Testis (tissue), 3 donors: ENCODE measurements around the gene BACH1. TPM values are rescaled to one million over a fixed set of nuclear protein-coding genes. Genes with fewer than 3 reads are reported as not detected.

ENCODE experiments used
- DNase-seq: peaks from one replicate; pipeline ENCODE4 v3.0.0-alpha.2; 2019
- H3K27ac ChIP-seq, 2 donors: fragments of 200-600 bp; sonication (generic); one replicate each; pipeline ENCODE4 v1.5.1; 2019
- H3K27me3 ChIP-seq: fragments of 200-600 bp; sonication (generic); one replicate; pipeline ENCODE4 v1.5.1; 2019
- H3K36me3 ChIP-seq: fragments of 200-600 bp; sonication (generic); one replicate; pipeline ENCODE4 v1.5.1; 2017; ENCODE audit warnings: low read depth; ENCODE audit errors: missing control alignments
- H3K4me1 ChIP-seq: fragments of 200-600 bp; sonication (generic); one replicate; pipeline ENCODE4 v1.5.1; 2019
- H3K4me3 ChIP-seq, 2 donors: fragments of 200-600 bp; sonication (generic); one replicate each; pipeline ENCODE4 v1.5.1; 2017 to 2019
- H3K9me3 ChIP-seq: fragments of 200-600 bp; sonication (generic); one replicate; pipeline ENCODE4 v1.5.1; 2017
- CTCF ChIP-seq, 3 experiments: fragments of 450-650 bp in 2 of 3; fragments of 200-600 bp in 1 of 3; sonication (generic) in 1 of 3; IDR thresholded peaks; one replicate each; pipeline ENCODE4 v1.5.1; 2016 to 2019; ENCODE audit warnings: antibody characterized with exemption in 3 of 3, mild to moderate bottlenecking in 2 of 3, moderate library complexity in 1 of 3
- POLR2A ChIP-seq: fragments of 450-650 bp; IDR thresholded peaks from one replicate; pipeline ENCODE4 v1.6.1; 2017; ENCODE audit warnings: antibody characterized with exemption, mild to moderate bottlenecking, moderate library complexity
- WGBS, 2 donors: methylation state at CpG; one replicate each; pipeline ENCODE4 v1.1.5; 2018; 5-methylcytosine and 5-hydroxymethylcytosine counted together
- intact Hi-C: fragments of 100-400 bp; cut with DNase I; formaldehyde crosslinking; loops from one replicate; pipeline ENCODE4 v1.15.1; 2023; ENCODE audit warnings: low total_unique reads
- polyA plus RNA-seq: library from polyadenylated mRNA; stranded (reverse); fragments of 350-450 nt; fragmentation: Illumina TruSeq; extraction: RNeasy Lipid Tissue Mini Kit (QIAGEN cat#74804); gene quantifications from one replicate; pipeline ENCODE4 v1.2.3, GENCODE V29; 2014; ENCODE audit warnings: low read depth, low replicate concordance; ENCODE audit not compliant: insufficient read depth
- total RNA-seq, 2 donors: library from RNA; depleted of rRNA; stranded (reverse); fragments of >200 nt; gene quantifications; one replicate each; pipeline ENCODE4 v1.2.3, GENCODE V29; 2016

The BACH1 gene
- total and polyA plus RNA-seq, 3 donors from 2014 or later = 41.9 to 57.7 (median 43.9) TPM

GRCh38 chr21:29305068-29305467, 6.3 kb downstream of the BACH1 start:
- no peaks in the 10 kb centered on the region for H3K36me3 ChIP-seq
- H3K4me3 ChIP-seq = no peak overlapping the region
- no peaks in the 10 kb centered on the region for H3K9me3 ChIP-seq
- TF ChIP-seq CTCF (IDR thresholded peaks at IDR 0.05) (no peak), POLR2A (no peak)
- H3K4me1 ChIP-seq = peaks cover 42% of the 10 kb centered on the region
- H3K27ac ChIP-seq = peak overlapping the region in 1 of 2 donors; percentile 68
- intact Hi-C loops = no loop called here
- no peaks in the 10 kb centered on the region for H3K27me3 ChIP-seq
- DNase-seq = no peak
- WGBS, 2 donors = 28 to 40% methylated on average over 3 of the region's 3 CpGs

GRCh38 chr21:29305561-29305960, 6.8 kb downstream of the BACH1 start:
- WGBS, 2 donors = 22 to 30% methylated on average over 1 of the region's 1 CpG

GRCh38 chr21:29306920-29307319, 8.2 kb downstream of the BACH1 start:
- Histone ChIP-seq H3K4me1 (peaks cover 28% of the 10 kb centered on the region), H3K4me3 (no peak overlapping the region), H3K27me3 (no peaks in the 10 kb centered on the region), H3K27ac (no peak overlapping the region), H3K36me3 (no peaks in the 10 kb centered on the region), H3K9me3 (no peaks in the 10 kb centered on the region)
- 48 to 67% methylated on average over 3 of the region's 3 CpGs for WGBS, 2 donors
- DNase-seq = no peak
- intact Hi-C loops = no loop called here
- TF ChIP-seq CTCF (IDR thresholded peaks at IDR 0.05) = no peak
- no peak for TF ChIP-seq POLR2A

More at GRCh38 chr21:29305561-29305960, 6.8 kb downstream of the BACH1 start:
- H3K9me3 ChIP-seq = no peaks in the 10 kb centered on the region
- DNase-seq = no peak
- no peaks in the 10 kb centered on the region for H3K36me3 ChIP-seq
- H3K4me3 ChIP-seq = no peak overlapping the region
- H3K27ac ChIP-seq = peak overlapping the region; percentile 45 to 68
- TF ChIP-seq CTCF (IDR thresholded peaks at IDR 0.05) (no peak), POLR2A (no peak)
- peaks cover 42% of the 10 kb centered on the region for H3K4me1 ChIP-seq
- H3K27me3 ChIP-seq = no peaks in the 10 kb centered on the region
- intact Hi-C loops = no loop called here

GRCh38 chr21:29307718-29308455, 9.2 kb downstream of the BACH1 start:
- Histone ChIP-seq H3K4me3 (no peak overlapping the region), H3K27ac (no peak overlapping the region), H3K36me3 (no peaks in the 10 kb centered on the region), H3K9me3 (no peaks in the 10 kb centered on the region), H3K27me3 (no peaks in the 10 kb centered on the region), H3K4me1 (peaks cover 21% of the 10 kb centered on the region)
- WGBS, 2 donors = 60 to 74% methylated on average over 3 of the region's 3 CpGs
- TF ChIP-seq POLR2A = no peak
- no peak for TF ChIP-seq CTCF (IDR thresholded peaks at IDR 0.05)
- DNase-seq = no peak
- intact Hi-C loops = no loop called here

GRCh38 chr21:29308456-29308783, 9.7 kb downstream of the BACH1 start:
- H3K4me3 ChIP-seq = no peak overlapping the region
- 93% methylated on average over 2 of the region's 2 CpGs for WGBS, 2 donors
- no peak overlapping the region for H3K27ac ChIP-seq
- intact Hi-C loops = no loop called here
- H3K4me1 ChIP-seq = peaks cover 17% of the 10 kb centered on the region
- no peak for DNase-seq
- H3K27me3 ChIP-seq = no peaks in the 10 kb centered on the region
- H3K9me3 ChIP-seq = no peaks in the 10 kb centered on the region
- no peaks in the 10 kb centered on the region for H3K36me3 ChIP-seq
- TF ChIP-seq CTCF (IDR thresholded peaks at IDR 0.05) (no peak), POLR2A (no peak)
